Neutrophil (primary cell): ENCODE measurements around the gene VGLL1.

Experiments used
- H3K27ac ChIP-seq: fragments of 200-600 bp; sonication (generic); 2 replicates; pipeline ENCODE4 v1.5.1; 2016; ENCODE audit warnings: mild to moderate bottlenecking, moderate library complexity
- H3K27me3 ChIP-seq: fragments of 200-600 bp; sonication (generic); 2 replicates; pipeline ENCODE4 v1.6.0; 2016; ENCODE audit warnings: mild to moderate bottlenecking
- H3K36me3 ChIP-seq: fragments of 200-600 bp; sonication (generic); 2 replicates; pipeline ENCODE4 v1.5.1; 2017
- H3K4me1 ChIP-seq, 2 experiments: fragments of 200-600 bp in 1 of 2; sonication (generic) in 1 of 2; 1 replicate in 1 of 2; 2 replicates in 1 of 2; pipeline versions ENCODE4 v1.5.1 to v1.6.1; 2013 to 2016; ENCODE audit warnings: low read depth in 1 of 2, low read length in 1 of 2, mild to moderate bottlenecking in 1 of 2, moderate library complexity in 1 of 2; ENCODE audit not compliant: control insufficient read depth in 1 of 2, insufficient read depth in 1 of 2
- H3K4me3 ChIP-seq, 2 experiments: fragments of 200-600 bp in 1 of 2; sonication (generic) in 1 of 2; 1 replicate in 1 of 2; 2 replicates in 1 of 2; pipeline ENCODE4 v1.5.1; 2013 to 2016; ENCODE audit warnings: low read depth in 1 of 2, low read length in 1 of 2, mild to moderate bottlenecking in 1 of 2, moderate library complexity in 1 of 2
- H3K9me3 ChIP-seq: fragments of 200-600 bp; sonication (generic); 2 replicates; pipeline ENCODE4 v1.5.1; 2016
- CTCF ChIP-seq: fragments of 200-600 bp; sonication (generic); IDR thresholded peaks from 2 replicates; pipeline ENCODE4 v1.5.1; 2016; ENCODE audit warnings: antibody characterized with exemption

Gene VGLL1

GRCh38 chrX:136523770-136524169 is 8.2 kb upstream of the VGLL1 start:
- H3K4me3 ChIP-seq: no peak overlapping the region

GRCh38 chrX:136525738-136526606 is 6.0 kb upstream of the VGLL1 start:
- H3K9me3 ChIP-seq: no peaks in the 10 kb centered on the region
- H3K27me3 ChIP-seq: no peaks in the 10 kb centered on the region
- H3K27ac ChIP-seq: no peak overlapping the region
- no peak for TF ChIP-seq CTCF
- H3K4me1 ChIP-seq: no peaks in the 10 kb centered on the region
- no peak overlapping the region for H3K4me3 ChIP-seq
- no peaks in the 10 kb centered on the region for H3K36me3 ChIP-seq

More at GRCh38 chrX:136523770-136524169, 8.2 kb upstream of the VGLL1 start:
- H3K4me1 ChIP-seq: no peaks in the 10 kb centered on the region
- H3K36me3 ChIP-seq: no peaks in the 10 kb centered on the region
- H3K9me3 ChIP-seq: no peaks in the 10 kb centered on the region
- H3K27ac ChIP-seq: no peak overlapping the region
- H3K27me3 ChIP-seq: no peaks in the 10 kb centered on the region
- TF ChIP-seq CTCF: no peak

GRCh38 chrX:136528645-136529315 is 3.2 kb upstream of the VGLL1 start:
- no peaks in the 10 kb centered on the region for H3K4me1 ChIP-seq
- H3K36me3 ChIP-seq: no peaks in the 10 kb centered on the region
- no peak overlapping the region for H3K27ac ChIP-seq
- H3K27me3 ChIP-seq: no peaks in the 10 kb centered on the region
- no peak overlapping the region for H3K4me3 ChIP-seq
- no peak for TF ChIP-seq CTCF
- no peaks in the 10 kb centered on the region for H3K9me3 ChIP-seq

- H3K36me3 ChIP-seq: no peaks in the 10 kb centered on the region
These were observed 2.2 kb upstream of the VGLL1 start for GRCh38 chrX:136529795-136530194.

GRCh38 chrX:136534131-136534530 is 2.1 kb downstream of the VGLL1 start:
- no peak overlapping the region for H3K4me3 ChIP-seq
- H3K9me3 ChIP-seq: no peaks in the 10 kb centered on the region
- no peaks in the 10 kb centered on the region for H3K27me3 ChIP-seq
- no peaks in the 10 kb centered on the region for H3K36me3 ChIP-seq
- no peaks in the 10 kb centered on the region for H3K4me1 ChIP-seq
- no peak for TF ChIP-seq CTCF
- H3K27ac ChIP-seq: no peak overlapping the region

More at GRCh38 chrX:136529795-136530194, 2.2 kb upstream of the VGLL1 start:
- Histone ChIP-seq H3K4me1 (no peaks in the 10 kb centered on the region), H3K9me3 (no peaks in the 10 kb centered on the region), H3K27me3 (no peaks in the 10 kb centered on the region), H3K4me3 (no peak overlapping the region), H3K27ac (no peak overlapping the region)
- TF ChIP-seq CTCF: no peak
